ENCODE results near the gene SH3GL1. TPM values are rescaled to one million over a fixed set of nuclear protein-coding genes. Genes with fewer than 3 reads are reported as not detected.

Gene SH3GL1
- total and polyA plus RNA-seq, 10 of the 15 experiments (the other 5 are each of a cell fraction or from before 2014, with no cell fraction given) = 0.93 to 47.4 (median 28.4) TPM

DNA sequence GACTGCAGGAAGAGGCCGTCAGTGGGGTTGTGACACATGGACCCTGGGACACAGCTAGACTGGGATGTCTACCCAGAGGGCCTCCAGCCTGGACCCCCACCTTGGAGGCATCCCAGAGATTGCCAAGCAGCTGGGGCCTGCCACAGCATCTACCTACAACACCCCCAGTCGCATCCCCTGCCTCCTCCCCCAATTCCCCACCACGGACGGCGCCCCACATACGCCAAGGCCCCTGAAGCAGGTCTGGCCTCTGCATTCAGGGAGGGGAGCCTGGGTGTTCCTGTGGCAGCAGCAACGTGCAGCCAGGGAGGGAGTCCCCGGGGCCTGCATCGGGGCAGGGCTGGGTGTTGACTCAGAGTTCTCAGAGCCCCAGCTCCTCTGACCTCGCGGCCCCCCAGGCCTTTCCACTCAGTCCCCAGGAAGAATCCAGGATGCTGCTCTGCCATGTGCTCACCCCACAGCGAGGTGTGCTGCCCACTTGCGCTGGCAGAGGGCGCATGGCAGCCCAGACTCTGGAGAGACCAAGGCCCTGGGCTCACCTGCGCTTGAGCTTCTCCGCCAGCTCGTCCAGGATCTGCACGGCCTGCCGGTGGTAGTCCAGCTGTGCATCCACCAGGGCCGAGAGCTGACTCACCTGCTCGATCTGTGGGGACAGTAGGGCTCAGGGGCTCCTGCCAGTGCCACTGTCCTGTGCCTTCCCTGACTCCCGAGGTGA is 37.4 kb downstream of the SH3GL1 start:
- FAIRE-seq = no peak
- H2AFZ ChIP-seq (ENCODE audit: control insufficient read depth, low read depth, low read length) = no peak overlapping the region
- no peak overlapping the region for H3K4me2 ChIP-seq (ENCODE audit: control insufficient read depth, insufficient read depth)
- DNase-seq (ENCODE audit: low read depth, low spot score) = no peak
- in situ Hi-C loops (cut with MboI) = no loop called here
- RAD21 ChIA-PET (ENCODE audit: unreplicated experiment) = no interaction called here
- no peaks in the 10 kb centered on the region for H4K20me1 ChIP-seq (ENCODE audit: control insufficient read depth, insufficient read depth)
- H3K36me3 ChIP-seq (ENCODE audit: control insufficient read depth in 2 of 2, insufficient read depth in 2 of 2, low read length in 1 of 2) = peaks cover 22 to 61% of the 10 kb centered on the region in 2 experiments; a peak in 3 of 4 replicates
- no peak overlapping the region for H3K27ac ChIP-seq (ENCODE audit: control insufficient read depth, insufficient read depth)
- POLR2A ChIA-PET = interaction anchor here (1.1 kb wide), 1 partner anchor 20 kb away, joined by 4 read pairs; the partner anchor contains the start of gene MPND
- H3K4me1 ChIP-seq (ENCODE audit: control insufficient read depth, insufficient read depth, low read length) = peaks cover under 1% of the 10 kb centered on the region
- H3K9ac ChIP-seq (ENCODE audit: control insufficient read depth, insufficient read depth, low read length) = no peak overlapping the region
- no peaks in the 10 kb centered on the region for H3K27me3 ChIP-seq (replicated peaks in 1 of 2; ENCODE audit: control insufficient read depth in 2 of 2, insufficient read depth in 2 of 2, low read length in 1 of 2)
- BruUV-seq (replicated peaks) = no TSS peak
- TF ChIP-seq, protein P1, sequence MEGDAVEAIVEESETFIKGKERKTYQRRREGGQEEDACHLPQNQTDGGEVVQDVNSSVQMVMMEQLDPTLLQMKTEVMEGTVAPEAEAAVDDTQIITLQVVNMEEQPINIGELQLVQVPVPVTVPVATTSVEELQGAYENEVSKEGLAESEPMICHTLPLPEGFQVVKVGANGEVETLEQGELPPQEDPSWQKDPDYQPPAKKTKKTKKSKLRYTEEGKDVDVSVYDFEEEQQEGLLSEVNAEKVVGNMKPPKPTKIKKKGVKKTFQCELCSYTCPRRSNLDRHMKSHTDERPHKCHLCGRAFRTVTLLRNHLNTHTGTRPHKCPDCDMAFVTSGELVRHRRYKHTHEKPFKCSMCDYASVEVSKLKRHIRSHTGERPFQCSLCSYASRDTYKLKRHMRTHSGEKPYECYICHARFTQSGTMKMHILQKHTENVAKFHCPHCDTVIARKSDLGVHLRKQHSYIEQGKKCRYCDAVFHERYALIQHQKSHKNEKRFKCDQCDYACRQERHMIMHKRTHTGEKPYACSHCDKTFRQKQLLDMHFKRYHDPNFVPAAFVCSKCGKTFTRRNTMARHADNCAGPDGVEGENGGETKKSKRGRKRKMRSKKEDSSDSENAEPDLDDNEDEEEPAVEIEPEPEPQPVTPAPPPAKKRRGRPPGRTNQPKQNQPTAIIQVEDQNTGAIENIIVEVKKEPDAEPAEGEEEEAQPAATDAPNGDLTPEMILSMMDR (IDR thresholded peaks at IDR 0.05 in 2 of 3, conservative IDR thresholded peaks at IDR 0.05 in 1 of 3; ENCODE audit: control insufficient read depth in 2 of 3, extremely low read depth in 1 of 3, insufficient read depth in 1 of 3, low read depth in 3 of 3, low read length in 3 of 3) = peak; percentile 15 to 34 (median 24); a peak in 3 of 6 replicates
- TF ChIP-seq HDAC2 (IDR thresholded peaks at IDR 0.05) (no peak), YY1 (IDR thresholded peaks at IDR 0.05; ENCODE audit: low read depth, low read length) (no peak), CBFB (IDR thresholded peaks at IDR 0.05; ENCODE audit: low read depth) (no peak), IRF4 (IDR thresholded peaks at IDR 0.05; ENCODE audit: low read depth, low read length) (no peak)
- CTCF ChIA-PET = interaction anchor here (0.6 to 1.3 kb wide), 2 partner anchors 20 to 92 kb away, joined by 3 read pairs; no protein-coding TSS in a partner anchor
- no peaks in the 10 kb centered on the region for H3K9me3 ChIP-seq (replicated peaks; ENCODE audit: control insufficient read depth, insufficient read depth, low read length)
- WGBS (ENCODE audit: insufficient coverage, insufficient replicate concordance, low lambda C conversion rate, missing lambda C conversion rate) = 71% methylated on average over 22 of the region's 22 CpGs
- H3K79me2 ChIP-seq (ENCODE audit: control insufficient read depth, insufficient read depth, low read length) = peaks cover 4% of the 10 kb centered on the region
- no peak overlapping the region for H3K4me3 ChIP-seq
- intact Hi-C loops (cut with micrococcal nuclease; ENCODE audit: unreplicated experiment) = no loop called here
- SMC1A ChIA-PET (ENCODE audit: uncharacterized antibody, unreplicated experiment) = no interaction called here
- ATAC-seq = peak; percentile 31; the same call in 2 of the 3 replicates
